HepG2 (cell line): ENCODE results near the gene RAB5A. TPM values are rescaled to one million over a fixed set of nuclear protein-coding genes. Genes with fewer than 3 reads are reported as not detected.

ENCODE experiments used
- ARNT2 ChIP-seq: sonication (generic); formaldehyde crosslinking; IDR thresholded peaks from 2 replicates; pipeline ENCODE4 v1.8.0; 2022; ENCODE audit warnings: mild to moderate bottlenecking, low read depth, missing genetic modification reagents, moderate library complexity
- FOXC1 ChIP-seq: sonication (generic); formaldehyde crosslinking; IDR thresholded peaks from 2 replicates; pipeline ENCODE4 v1.8.0; 2022; ENCODE audit warnings: mild to moderate bottlenecking, missing genetic modification reagents, borderline replicate concordance
- HDAC1 ChIP-seq: sonication (generic); formaldehyde crosslinking; IDR thresholded peaks from 2 replicates; pipeline ENCODE4 v1.5.1; 2020; ENCODE audit warnings: mild to moderate bottlenecking, missing genetic modification reagents
- IRF1 ChIP-seq: sonication (generic); formaldehyde crosslinking; IDR thresholded peaks from 2 replicates; pipeline ENCODE4 v1.4.0; 2020; ENCODE audit warnings: low read depth, mild to moderate bottlenecking, missing genetic modification reagents
- MAX ChIP-seq: IDR thresholded peaks from 2 replicates; pipeline ENCODE4 v1.6.1; 2012; ENCODE audit warnings: inconsistent platforms
- PTBP1 ChIP-seq: fragments of 200-400 bp; formaldehyde crosslinking; IDR thresholded peaks from 2 replicates; pipeline ENCODE4 v1.6.1; 2018; ENCODE audit warnings: low read length, low read depth; ENCODE audit not compliant: poor library complexity, severe bottlenecking
- SAFB2 ChIP-seq: sonication (generic); formaldehyde crosslinking; IDR thresholded peaks from 2 replicates; pipeline ENCODE4 v1.5.1; 2020; ENCODE audit warnings: missing genetic modification reagents, low read depth, mild to moderate bottlenecking, borderline replicate concordance
- SMAD9 ChIP-seq: sonication (generic); formaldehyde crosslinking; IDR thresholded peaks from 2 replicates; pipeline ENCODE4 v1.5.1; 2020; ENCODE audit warnings: mild to moderate bottlenecking, missing genetic modification reagents
- SOX6 ChIP-seq, 2 experiments: fragments of 450-650 bp in 1 of 2; sonication (generic) in 1 of 2; formaldehyde crosslinking in 1 of 2; IDR thresholded peaks; 2 replicates each; pipeline versions ENCODE4 v1.4.0 to v1.6.1; 2017 to 2020; ENCODE audit warnings: antibody characterized with exemption in 1 of 2, mild to moderate bottlenecking in 1 of 2, missing genetic modification reagents in 1 of 2
- SP5 ChIP-seq: IDR thresholded peaks from 2 replicates; pipeline ENCODE4 v1.6.1; 2016; ENCODE audit warnings: low read depth, borderline replicate concordance
- SPEN ChIP-seq: sonication (generic); formaldehyde crosslinking; IDR thresholded peaks from 2 replicates; pipeline ENCODE4 v1.5.1; 2020; ENCODE audit warnings: low read depth, mild to moderate bottlenecking, missing genetic modification reagents
- THAP7 ChIP-seq: sonication (generic); formaldehyde crosslinking; IDR thresholded peaks from 2 replicates; pipeline ENCODE4 v1.8.1; 2023; ENCODE audit warnings: mild to moderate bottlenecking, missing genetic modification reagents
- TIGD3 ChIP-seq: sonication (generic); formaldehyde crosslinking; IDR thresholded peaks from 2 replicates; pipeline ENCODE4 v1.5.1; 2020; ENCODE audit warnings: mild to moderate bottlenecking, missing genetic modification reagents, borderline replicate concordance
- ZFP91 ChIP-seq: sonication (generic); formaldehyde crosslinking; IDR thresholded peaks from 2 replicates; pipeline ENCODE4 v1.9.0; 2022; ENCODE audit warnings: missing genetic modification reagents, mild to moderate bottlenecking, borderline replicate concordance
- ZNF224 ChIP-seq: sonication (generic); formaldehyde crosslinking; IDR thresholded peaks from 2 replicates; pipeline ENCODE4 v1.5.0; 2020; ENCODE audit warnings: mild to moderate bottlenecking, missing genetic modification reagents
- ZNF333 ChIP-seq: sonication (generic); formaldehyde crosslinking; IDR thresholded peaks from 2 replicates; pipeline ENCODE4 v1.4.0; 2020; ENCODE audit warnings: mild to moderate bottlenecking, missing genetic modification reagents, borderline replicate concordance
- ZNF619 ChIP-seq: sonication (generic); formaldehyde crosslinking; IDR thresholded peaks from 2 replicates; pipeline ENCODE4 v1.4.0; 2020; ENCODE audit warnings: mild to moderate bottlenecking, missing genetic modification reagents
- ZNF746 ChIP-seq: sonication (generic); formaldehyde crosslinking; IDR thresholded peaks from 2 replicates; pipeline ENCODE4 v1.8.0; 2022; ENCODE audit warnings: mild to moderate bottlenecking, missing genetic modification reagents
- ZSCAN20 ChIP-seq: sonication (generic); formaldehyde crosslinking; IDR thresholded peaks from 2 replicates; pipeline ENCODE4 v1.4.0; 2020; ENCODE audit warnings: missing genetic modification reagents, mild to moderate bottlenecking, borderline replicate concordance
- ZSCAN30 ChIP-seq: sonication (generic); formaldehyde crosslinking; IDR thresholded peaks from 2 replicates; pipeline ENCODE4 v1.5.0; 2020; ENCODE audit warnings: mild to moderate bottlenecking, missing genetic modification reagents
- polyA plus RNA-seq, 8 experiments: library from polyadenylated mRNA; depleted of rRNA in 3 of 8; stranded (reverse) in 7 of 8; unstranded in 1 of 8; fragments of >200 nt; fragmentation: Illumina TruSeq in 4 of 8; extraction: Trizol in 4 of 8; gene quantifications; 2 replicates each; pipeline versions ENCODE4 v1.2.1 to v1.2.3, GENCODE V29; 2011 to 2016; ENCODE audit warnings: low read depth in 4 of 8, missing spikeins in 1 of 8, mixed read lengths in 1 of 8; ENCODE audit not compliant: insufficient read depth in 1 of 8
- total RNA-seq, 5 experiments: library from RNA; depleted of rRNA; stranded (reverse); fragments of >200 nt; fragmentation: Illumina TruSeq; extraction: Trizol; gene quantifications; 2 replicates each; pipeline ENCODE4 v1.2.3, GENCODE V29; 2016; ENCODE audit warnings: low read depth in 1 of 5
- TF ChIP-seq, protein P1 (sequence below): sonication (generic); formaldehyde crosslinking; IDR thresholded peaks from 2 replicates; pipeline ENCODE4 v1.8.0; 2022; ENCODE audit warnings: mild to moderate bottlenecking, missing genetic modification reagents; ENCODE audit not compliant: insufficient replicate concordance

RAB5A gene
- total and polyA plus RNA-seq, 2 of the 13 experiments (the other 11 are each of a cell fraction or from before 2014, with no cell fraction given) = 16.0 to 27.1 TPM

DNA sequence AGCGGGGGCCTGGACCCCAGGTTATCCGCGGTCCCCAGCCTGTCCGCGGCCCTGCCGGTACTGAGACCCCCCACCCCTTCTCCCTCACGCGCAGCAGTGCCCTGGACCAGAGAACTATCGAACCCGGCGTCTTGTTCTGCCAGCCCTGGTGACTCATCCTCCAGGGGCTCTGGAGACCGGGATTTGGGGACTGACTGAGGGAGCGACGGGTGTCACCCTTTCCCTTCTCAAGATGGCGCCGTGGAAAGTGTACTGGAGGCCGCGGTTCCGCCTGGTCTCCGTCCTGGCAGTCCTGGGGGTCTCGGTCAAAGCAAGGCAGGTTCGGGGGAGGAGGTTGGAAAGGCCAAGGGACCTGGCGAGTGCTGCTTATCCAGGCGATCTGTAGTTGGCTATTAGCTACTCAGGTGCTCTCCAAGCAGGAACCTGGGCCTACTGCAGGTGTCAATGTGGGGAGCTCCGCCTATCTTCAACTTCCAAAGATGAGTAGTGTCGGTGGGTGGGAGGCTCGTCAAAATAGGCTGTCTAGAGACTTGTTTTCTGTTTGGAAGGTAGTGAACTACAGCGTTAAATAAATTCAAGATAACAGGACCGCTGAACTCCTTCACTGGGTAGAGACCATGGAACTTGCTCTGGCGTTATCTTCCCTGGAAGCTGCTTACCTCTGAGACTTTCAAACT, 790 bp downstream of the RAB5A start (continued):
- TF ChIP-seq HDAC1 (CRISPR knock-in tag) (peak; percentile 15; the same call in 1 of the 2 replicates), ZSCAN20 (peak; percentile 16; the same call in 1 of the 2 replicates), ZNF619 (CRISPR knock-in tag) (0 out of 2 replicates have a peak, but pooled peaks have one; percentile 36), SOX6 (IDR thresholded peaks at IDR 0.05) (no peak), SOX6 (CRISPR knock-in tag; IDR thresholded peaks at IDR 0.05) (no peak), SPEN (CRISPR knock-in tag) (peak; percentile 1; the same call in 1 of the 2 replicates), ZNF746 (CRISPR knock-in tag) (no peak), SMAD9 (CRISPR knock-in tag) (0 out of 2 replicates have a peak, but pooled peaks have one; percentile 66), PTBP1 (no peak), SP5 (peak; percentile 47; the same call in 1 of the 2 replicates), SAFB2 (CRISPR knock-in tag) (0 out of 2 replicates have a peak, but pooled peaks have one; percentile 6), THAP7 (peak; percentile 99), IRF1 (CRISPR knock-in tag) (no peak), ZFP91 (CRISPR knock-in tag) (peak; percentile 40; the same call in 1 of the 2 replicates), ZNF224 (CRISPR knock-in tag) (no peak), TIGD3 (CRISPR knock-in tag) (peak; percentile 51; the same call in 1 of the 2 replicates), ZSCAN30 (CRISPR knock-in tag) (0 out of 2 replicates have a peak, but pooled peaks have one; percentile 44), ARNT2 (CRISPR knock-in tag) (0 out of 2 replicates have a peak, but pooled peaks have one; percentile 3), FOXC1 (0 out of 2 replicates have a peak, but pooled peaks have one; percentile 28), ZNF333 (0 out of 2 replicates have a peak, but pooled peaks have one; percentile 40), MAX (0 out of 2 replicates have a peak, but pooled peaks have one; percentile 6)
- TF ChIP-seq, protein P1, sequence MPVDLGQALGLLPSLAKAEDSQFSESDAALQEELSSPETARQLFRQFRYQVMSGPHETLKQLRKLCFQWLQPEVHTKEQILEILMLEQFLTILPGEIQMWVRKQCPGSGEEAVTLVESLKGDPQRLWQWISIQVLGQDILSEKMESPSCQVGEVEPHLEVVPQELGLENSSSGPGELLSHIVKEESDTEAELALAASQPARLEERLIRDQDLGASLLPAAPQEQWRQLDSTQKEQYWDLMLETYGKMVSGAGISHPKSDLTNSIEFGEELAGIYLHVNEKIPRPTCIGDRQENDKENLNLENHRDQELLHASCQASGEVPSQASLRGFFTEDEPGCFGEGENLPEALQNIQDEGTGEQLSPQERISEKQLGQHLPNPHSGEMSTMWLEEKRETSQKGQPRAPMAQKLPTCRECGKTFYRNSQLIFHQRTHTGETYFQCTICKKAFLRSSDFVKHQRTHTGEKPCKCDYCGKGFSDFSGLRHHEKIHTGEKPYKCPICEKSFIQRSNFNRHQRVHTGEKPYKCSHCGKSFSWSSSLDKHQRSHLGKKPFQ (CRISPR knock-in tag) = peak; percentile 28
